B cell (primary cell): ENCODE data around the gene RC3H2.

Source experiments
- EZH2 ChIP-seq: IDR thresholded peaks from 2 replicates; pipeline ENCODE4 v1.6.1; 2012; ENCODE audit warnings: borderline replicate concordance, low read depth, mild to moderate bottlenecking, moderate library complexity, low read length; ENCODE audit not compliant: insufficient read depth, poor library complexity, severe bottlenecking
- TF ChIP-seq, protein P1 (sequence below): fragments of 200-600 bp; IDR thresholded peaks from one replicate; pipeline ENCODE4 v1.8.0; 2022; ENCODE audit warnings: antibody characterized with exemption, mild to moderate bottlenecking

GRCh38 chr9:122951056-122951455 is 45.9 kb upstream of the RC3H2 start:
- TF ChIP-seq, protein P1, sequence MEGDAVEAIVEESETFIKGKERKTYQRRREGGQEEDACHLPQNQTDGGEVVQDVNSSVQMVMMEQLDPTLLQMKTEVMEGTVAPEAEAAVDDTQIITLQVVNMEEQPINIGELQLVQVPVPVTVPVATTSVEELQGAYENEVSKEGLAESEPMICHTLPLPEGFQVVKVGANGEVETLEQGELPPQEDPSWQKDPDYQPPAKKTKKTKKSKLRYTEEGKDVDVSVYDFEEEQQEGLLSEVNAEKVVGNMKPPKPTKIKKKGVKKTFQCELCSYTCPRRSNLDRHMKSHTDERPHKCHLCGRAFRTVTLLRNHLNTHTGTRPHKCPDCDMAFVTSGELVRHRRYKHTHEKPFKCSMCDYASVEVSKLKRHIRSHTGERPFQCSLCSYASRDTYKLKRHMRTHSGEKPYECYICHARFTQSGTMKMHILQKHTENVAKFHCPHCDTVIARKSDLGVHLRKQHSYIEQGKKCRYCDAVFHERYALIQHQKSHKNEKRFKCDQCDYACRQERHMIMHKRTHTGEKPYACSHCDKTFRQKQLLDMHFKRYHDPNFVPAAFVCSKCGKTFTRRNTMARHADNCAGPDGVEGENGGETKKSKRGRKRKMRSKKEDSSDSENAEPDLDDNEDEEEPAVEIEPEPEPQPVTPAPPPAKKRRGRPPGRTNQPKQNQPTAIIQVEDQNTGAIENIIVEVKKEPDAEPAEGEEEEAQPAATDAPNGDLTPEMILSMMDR: no peak
- TF ChIP-seq EZH2: no peak
